DMS153 treated with DMSO at 0.1 percent for 48 hours (cell line): ENCODE measurements around the gene TFPI.
"Not testable (repeated sequence)": the region's sequence is repeated elsewhere in the genome, so short reads cannot be mapped to it uniquely, and the experiment has no call there.

Experiments used
- DNase-seq: peaks from one replicate; lab custom pipeline; 2025; ENCODE audit not compliant: unreplicated experiment; lab: John Stamatoyannopoulos, UW

The TFPI gene

DNA sequence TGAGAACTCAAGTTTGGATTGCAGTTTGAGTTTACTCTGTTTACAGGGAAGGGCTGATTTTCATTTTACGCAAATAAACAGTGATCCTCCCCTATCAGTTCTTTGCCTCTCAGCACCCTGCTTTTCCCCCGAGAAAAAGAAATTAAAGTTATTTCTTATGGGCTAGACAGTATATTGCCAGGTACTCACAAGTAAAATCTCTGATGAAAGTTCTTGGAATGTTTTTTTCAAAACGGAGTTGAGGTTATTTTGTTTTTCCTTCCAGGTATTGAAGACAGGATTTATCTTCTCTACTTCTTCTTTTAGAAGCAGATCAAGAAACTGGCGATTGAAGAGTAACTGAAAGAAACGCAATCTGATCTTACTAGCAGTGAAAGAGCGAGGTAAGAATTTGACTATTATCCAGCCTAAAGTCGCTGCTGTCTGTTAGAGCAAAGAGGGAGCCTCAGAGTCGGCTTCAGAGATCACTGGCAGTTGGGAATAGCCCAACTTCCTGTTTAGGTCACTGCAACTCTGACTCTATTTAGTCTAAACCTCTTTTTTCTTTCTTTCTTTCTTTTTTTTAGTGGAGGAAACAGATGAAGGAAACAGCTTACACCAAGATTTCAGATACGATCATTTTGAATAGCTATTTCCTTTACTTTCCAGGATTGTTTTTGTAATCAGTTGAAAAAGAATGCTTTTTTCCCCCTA, at the start of gene TFPI:
Gene TFPI, minus strand, starts transcription at position 425 of the 693 bp plus-strand sequence. CDS start 50,667 bp downstream, outside the sequence.
- DNase-seq, result no peak

DNA sequence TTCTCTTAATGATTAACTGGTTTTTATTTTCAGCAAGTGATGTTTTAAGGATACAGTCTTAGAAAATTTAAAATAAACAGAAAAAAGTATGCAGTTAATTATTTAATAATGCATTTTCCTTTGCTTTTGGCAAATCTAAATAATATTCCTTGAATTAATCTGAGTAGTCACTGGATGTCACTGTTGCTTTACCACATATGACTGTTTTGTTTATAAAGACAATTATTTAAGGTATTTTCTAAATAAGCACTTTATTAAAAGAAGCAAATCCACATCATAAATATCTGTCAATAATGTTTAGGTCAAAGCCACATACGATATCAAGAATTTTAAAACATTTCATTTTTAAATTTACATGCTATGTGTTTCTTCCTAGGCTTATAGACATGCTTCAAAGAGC, 40.6 kb upstream of the TFPI start:
- no peak for DNase-seq

DNA sequence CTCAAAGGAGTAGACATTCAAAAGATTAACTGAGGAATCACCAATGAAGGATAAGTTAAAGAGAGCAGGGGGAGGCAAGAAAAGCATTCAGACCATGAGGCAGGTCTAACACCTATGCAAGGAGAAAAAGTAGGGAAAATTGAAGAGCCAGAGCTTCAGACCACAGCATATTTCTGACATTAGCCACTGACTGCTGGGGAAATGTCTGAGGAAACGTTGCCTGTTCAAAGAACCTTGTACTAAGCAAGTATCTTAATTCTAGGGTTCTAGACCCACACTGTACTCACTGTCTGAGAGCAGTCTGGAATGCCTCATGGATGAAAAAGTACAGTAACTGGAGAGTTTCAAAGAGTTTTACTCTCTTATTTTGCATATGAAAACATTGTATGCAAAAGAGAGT, 39.5 kb upstream of the TFPI start:
- no peak for DNase-seq

DNA sequence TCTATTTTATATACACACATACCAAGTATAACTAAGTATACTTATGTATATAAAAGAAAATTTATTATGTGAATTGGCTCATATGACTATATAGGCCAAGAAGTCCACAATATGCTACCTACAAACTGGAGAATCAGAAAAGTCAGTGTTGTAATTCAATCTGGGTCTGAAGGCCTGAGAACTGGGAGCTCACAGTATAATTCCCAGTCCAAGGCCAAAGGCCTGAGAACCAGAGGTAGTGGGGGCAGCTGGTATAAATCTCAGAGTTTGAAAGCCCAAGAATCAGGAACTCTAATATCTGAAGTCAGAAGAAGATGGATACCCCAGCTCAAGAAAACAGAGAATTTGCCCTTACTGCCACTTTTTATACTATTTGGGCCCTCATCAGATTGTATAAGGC, 38.9 kb upstream of the TFPI start:
- no peak for DNase-seq

DNA sequence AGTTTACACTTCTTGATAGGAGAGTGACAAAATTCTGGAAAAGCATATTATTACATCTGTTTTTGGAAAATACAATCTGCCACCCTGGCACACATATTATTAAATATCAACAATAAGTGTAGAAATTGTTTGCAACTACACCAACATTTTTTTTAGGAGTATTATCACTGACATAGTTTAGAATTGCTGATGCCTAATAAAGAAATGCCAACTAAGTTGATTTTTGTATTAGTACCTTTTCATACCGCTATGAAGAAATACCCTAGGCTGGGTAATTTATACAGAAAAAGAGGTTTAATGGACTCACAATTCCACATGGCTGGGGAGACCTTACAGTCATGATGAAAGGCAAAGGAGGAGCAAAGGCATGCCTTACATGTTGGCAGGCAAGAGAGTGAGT, 35.9 kb upstream of the TFPI start:
- DNase-seq, result no peak

DNA sequence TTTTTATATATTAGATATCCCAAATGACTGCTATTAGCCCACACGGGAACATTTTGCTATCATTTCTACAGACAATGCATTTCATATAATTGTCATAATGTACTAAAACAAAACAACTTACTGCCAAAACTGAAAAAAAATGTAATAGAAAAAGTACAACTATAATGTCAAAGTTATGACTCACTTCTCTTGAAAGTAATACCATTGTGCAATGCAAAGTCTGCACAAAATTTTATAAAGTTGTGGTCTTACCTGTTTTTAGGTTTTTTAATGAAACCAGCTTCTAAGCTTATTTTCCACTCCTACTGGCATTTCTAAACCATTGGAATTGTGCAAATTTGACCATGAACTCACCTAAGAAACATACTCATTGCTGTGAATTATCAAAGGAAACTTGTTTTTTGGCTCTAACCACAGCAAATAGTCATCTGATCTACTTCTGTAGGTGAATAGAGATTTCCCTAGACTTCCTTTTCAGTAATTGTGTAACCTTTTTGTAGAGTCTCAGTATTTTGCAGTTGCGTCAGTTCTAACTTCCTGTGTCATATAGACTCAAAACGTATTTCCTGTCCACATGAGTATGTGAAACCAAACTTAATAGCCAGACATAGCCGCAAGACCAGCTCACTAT, 31.9 kb upstream of the TFPI start:
- no peak for DNase-seq

DNA sequence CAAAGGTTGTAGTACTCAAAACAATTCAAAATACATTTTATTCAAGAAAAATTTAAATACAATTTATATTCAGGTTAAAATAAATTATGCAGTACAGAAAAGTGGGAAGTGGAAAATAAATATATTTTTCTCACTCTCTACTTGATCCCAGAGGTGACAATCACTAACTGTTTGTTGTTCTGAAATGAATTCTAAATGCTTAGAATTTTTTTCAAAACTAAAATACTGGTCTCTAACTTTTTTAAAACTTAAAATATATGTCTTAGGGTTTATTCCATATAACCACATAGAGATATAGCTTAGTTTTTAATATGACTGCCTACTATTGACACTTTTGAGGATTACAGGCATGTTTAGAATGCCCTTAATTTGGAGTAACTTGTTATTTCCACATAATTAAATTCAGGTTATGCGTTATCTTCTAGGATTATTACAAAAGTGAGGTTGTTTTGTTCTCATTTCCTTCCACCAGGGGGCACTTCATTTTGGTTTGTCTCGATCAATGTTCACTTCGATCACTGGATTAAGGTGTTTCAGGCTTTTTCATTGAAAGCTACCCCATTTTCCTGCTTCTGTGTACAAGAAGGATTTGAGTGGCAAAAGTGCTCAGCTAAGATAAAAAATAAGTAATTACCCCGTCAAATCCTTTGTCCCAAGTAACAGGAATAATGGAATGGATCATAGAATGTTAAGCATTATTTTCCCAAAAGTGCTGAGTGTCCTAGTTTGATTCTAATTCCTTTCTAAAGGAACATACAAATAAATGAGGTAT, 27.1 kb upstream of the TFPI start:
- DNase-seq, result peak; percentile 28

DNA sequence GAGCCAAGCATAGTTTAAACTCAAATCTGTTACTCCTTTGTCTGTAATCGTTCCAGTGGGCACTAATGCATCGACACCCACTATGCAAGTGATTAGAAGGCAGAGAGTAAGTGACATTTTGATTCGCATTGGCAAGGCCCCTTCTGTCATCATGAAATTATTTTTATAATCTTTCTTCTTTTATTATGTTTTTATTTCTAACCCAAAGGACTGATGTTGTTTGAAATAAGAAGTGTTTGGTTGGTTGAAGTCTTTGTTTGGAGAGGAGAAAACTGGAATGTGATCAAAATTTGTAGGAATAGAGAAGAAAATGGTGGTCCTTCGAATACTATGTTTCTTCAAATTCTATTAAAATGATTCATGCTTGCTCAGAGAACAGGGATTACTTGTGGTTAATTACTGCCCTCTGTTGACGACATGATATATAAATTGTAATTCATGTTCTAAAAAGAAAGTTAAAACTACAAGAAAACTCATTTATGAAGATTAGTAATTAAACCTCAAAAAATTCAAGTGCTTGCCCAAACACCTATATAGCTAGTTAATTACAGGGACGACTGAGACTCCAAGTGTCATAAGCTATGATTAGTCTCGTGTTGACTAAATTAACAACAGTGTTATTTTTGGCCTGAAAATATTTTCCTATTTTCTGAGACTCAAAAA, 26.4 kb upstream of the TFPI start:
- DNase-seq, result no peak

DNA sequence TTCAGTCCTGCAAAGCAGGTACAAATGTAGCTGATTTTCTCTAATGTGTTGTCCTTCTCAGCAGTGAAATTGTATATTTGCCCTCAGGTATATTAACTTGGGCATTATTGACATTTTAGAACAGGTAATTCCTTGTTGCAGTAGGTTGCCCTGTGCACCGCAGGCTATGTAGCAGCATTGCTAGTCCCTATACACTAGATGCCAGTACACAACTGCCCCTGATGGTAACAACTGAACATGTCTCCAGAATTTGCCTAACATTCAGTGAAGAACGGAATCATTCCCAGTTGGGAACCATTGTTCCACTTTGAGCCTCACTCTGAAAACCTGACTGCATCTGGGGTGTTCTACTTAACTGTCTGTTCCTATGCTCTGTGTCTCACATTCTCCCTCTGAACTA, 23.1 kb upstream of the TFPI start:
- no peak for DNase-seq

DNA sequence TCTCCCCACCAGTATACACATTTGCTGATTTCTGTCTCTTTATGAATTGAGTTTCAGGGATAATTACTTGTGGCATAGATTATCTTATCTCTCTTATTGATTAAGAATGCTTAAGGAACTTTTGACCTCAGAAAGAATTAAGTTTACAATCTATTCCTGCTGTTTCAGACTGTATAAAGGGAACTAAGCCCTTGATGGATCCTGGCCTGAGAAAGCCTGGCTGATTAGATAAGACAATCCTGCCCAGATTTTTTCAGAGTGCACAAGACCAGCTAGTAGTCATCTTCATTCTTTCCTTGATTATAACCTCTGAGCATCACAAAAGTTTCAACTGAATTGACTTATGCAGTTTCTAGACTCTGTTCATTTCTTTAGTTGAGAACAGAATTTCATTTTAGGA, 22.7 kb upstream of the TFPI start:
- DNase-seq, result no peak

DNA sequence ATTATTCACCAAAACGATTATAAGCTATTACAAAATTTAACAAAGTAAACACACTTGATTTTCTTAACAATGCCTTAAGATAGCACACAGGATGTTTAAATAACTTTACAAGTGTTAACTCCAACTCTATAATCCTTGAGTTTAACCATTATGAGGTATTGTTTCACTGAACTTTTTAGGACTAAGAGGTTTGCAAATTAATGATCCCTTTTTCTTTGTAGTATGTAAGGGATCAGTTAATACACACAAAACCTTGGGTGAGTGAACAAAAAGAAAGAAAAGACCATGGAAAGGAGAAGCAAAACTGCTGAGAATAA, 21.5 kb upstream of the TFPI start:
- DNase-seq, result no peak

DNA sequence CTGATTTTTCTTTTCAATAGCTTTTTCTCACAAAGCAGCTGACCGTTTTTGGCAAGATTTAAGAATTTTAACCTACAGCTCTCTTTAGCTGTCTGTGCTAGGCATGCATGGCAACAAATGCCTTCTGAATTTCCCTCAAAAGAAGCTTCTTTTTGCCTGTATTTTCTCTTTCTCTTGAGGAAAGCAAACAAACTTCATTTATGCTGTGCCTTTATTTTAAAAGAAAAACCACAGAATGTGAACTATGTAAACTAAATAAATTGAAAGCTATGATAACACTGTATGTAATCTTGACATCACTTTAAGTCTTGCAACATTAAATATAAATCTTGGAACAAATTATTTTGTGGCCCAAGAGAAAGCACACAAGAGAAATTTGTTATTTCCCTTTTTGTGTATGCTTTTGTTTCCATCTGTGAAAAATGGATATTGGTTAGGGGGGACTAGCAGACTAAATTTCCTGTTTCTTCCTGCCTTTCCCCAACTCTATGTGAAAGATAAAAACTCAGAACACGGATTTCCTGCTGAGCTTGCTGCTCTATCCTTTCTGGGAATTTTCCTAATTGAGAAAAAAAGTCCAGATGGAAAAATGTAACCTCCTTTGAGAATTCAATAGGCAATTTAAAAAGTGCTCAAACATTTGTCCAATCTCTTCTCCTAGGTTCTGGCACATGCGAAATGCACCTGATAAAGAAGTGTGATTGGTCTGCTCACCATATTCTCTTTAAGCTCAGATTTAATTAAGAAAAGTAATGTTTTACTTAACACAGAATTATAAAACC, 20.9 kb upstream of the TFPI start:
- DNase-seq, result no peak

DNA sequence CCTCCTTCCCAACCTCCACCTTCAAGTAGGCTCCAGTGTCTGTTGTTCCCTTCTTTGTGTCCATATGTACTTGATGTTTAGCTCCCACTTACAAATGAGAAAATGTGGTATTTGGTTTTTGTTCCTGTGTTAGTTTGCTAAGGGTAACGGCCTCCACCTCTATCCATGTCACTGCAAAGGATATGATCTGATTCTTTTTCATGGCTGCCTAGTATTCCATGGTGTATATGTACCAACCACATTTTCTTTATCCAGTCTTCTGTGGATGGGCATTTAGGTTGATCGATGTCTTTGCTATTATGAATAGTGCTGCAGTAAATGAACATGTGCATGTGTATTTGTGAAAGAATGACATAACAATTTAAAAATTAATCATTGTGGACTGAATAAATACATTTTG, 19.5 kb upstream of the TFPI start:
- no peak for DNase-seq

DNA sequence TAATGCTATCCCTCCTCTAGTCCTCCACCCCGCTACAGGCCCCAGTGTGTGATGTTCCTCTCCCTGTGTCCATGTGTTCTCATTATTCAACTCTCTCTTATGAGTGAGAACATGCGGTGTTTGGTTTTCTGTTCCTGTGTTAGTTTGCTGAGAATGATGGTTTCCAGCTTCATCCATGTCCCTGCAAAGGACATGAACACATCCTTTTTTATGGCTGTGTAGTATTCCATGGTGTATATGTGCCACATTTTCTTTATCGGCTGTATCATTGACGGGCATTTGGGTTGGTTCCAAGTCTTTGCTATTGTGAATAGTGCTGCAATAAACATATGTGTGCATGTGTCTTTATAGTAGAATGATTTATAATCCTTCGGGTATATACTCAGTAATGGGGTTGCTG, 17.8 kb upstream of the TFPI start:
- not testable (repeated sequence) for DNase-seq

DNA sequence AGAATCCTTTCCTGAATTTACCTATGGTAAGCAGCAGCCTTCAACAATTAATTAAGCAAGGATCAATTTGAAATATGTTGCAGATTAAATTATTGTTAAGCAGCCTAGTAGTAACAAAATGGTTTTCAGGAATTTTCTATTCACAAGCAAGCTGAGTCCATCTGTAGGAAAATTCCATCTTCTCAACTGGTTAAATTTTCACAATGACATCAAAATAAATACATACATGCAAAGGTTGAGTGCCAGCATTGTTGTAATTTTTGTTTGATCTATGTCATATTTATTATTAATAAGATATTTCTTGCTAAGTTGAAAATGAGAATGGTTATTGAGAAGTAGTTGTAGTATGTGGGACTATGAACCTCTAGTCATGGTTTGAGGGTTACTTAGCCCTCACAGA, 15.3 kb upstream of the TFPI start:
- no peak for DNase-seq

DNA sequence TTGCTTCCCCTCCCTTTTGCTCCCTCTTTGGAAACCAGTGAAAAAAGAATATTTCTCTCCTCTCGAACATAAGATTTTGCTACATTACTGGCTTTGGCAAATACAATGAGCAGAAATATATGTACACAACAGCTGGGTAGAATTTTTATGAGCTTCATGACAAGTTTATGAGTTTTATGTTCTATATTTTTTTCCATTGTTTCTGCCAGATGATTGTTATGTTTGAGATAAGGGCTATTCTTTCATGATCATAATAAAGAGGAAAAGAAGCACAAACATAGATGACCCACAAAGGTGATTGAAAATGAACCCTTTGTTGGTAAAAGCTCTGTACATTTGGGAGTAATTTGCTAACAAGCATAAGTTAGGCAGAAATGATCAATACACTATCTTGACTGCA, 14.8 kb upstream of the TFPI start:
- no peak for DNase-seq

DNA sequence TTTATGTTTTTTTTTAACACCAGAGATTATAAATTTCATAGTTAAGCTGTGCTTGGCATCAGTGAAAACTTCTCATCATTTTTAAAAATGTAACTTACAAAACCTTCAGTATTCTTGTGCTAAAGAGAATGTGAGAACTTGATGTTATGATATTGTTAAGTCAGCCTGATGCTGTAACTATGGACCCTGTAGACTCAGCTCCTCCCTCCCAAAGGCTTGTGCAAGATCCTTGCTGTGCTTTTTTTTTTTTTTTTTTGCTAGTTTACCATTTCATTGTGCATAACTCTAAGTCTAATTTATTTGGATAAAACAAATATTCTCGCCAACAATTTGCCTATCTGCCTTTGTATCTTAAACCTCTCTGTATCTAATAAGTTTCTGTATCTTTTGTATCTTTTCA, 12.9 kb upstream of the TFPI start:
- no peak for DNase-seq

DNA sequence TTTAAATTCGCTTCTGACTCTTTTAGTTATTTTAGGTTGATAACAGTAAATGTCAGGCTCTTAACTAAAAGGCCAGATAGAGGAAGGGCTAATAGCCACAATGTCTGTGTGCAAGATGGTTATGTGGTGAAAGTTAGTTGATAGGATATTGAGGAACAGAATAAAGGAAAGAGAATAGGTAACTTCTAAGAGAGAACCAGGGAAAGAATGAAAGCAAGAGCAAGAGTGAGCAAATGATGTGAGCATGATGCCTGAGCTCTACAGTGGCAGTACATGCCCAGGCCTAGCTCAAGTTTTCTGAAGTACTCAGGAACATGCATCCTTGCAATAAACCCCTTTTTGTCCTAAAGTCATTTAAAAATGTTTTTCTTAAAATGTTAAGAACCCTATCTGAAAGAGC, 12.5 kb upstream of the TFPI start:
- no peak for DNase-seq

DNA sequence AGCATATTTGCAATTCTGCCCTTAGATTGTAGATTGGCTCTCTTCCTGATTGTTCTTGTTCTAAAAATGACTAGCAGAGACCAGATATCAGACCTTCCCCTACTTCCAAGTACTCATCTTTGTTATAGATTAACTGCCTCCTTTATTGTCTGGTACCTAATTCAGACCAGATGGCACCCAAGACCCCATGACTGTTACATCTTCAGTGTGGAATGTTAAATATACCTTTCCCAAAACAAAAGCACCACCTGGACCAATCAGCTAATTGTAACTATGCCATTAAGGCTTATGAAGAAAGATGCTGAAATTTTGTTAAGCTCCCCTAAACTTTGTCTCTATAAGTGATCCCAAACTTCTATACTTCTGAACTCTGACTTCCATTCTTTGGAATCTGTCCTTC, 12.0 kb upstream of the TFPI start:
- DNase-seq, result no peak

DNA sequence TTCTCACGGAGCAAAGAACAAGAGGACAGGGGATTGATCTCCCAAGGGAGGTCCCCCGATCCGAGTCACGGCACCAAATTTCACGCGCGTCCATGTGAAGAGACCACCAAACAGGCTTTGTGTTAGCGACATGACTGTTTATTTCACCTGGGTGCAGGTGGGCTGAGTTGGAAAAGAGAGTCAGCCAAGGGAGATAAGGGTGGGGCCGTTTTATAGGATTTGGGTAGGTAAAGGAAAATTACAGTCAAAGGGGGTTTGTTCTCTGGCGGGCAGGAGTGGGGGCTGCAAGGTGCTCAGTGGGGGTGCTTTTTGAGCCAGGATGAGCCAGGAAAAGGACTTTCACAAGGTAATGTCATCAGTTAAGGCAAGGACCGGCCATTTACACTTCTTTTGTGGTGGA, 11.4 kb upstream of the TFPI start:
- not testable (repeated sequence) for DNase-seq

DNA sequence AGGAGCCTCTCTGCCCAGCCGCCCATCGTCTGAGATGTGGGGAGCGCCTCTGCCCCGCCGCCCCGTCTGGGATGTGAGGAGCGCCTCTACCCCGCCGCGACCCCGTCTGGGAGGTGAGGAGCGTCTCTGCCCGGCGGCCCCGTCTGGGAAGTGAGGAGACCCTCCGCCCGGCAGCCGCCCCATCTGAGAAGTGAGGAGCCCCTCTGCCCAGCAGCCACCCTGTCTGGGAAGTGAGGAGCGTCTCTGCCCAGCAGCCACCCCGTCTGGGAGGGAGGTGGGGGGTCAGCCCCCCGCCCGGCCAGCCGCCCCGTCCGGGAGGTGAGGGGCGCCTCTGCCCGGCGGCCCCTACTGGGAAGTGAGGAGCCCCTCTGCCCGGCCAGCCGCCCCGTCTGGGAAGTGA, 2.3 kb upstream of the TFPI start:
- not testable (repeated sequence) for DNase-seq
